NCI-H748 (cell line): Measurements from ENCODE around the gene FUCA2.
"Not testable (repeated sequence)": the region's sequence is repeated elsewhere in the genome, so short reads cannot be mapped to it uniquely, and the experiment has no call there.

ENCODE experiments used
- DNase-seq: peaks from one replicate; lab custom pipeline; 2025; ENCODE audit not compliant: unreplicated experiment; lab: John Stamatoyannopoulos, UW

The FUCA2 gene

DNA sequence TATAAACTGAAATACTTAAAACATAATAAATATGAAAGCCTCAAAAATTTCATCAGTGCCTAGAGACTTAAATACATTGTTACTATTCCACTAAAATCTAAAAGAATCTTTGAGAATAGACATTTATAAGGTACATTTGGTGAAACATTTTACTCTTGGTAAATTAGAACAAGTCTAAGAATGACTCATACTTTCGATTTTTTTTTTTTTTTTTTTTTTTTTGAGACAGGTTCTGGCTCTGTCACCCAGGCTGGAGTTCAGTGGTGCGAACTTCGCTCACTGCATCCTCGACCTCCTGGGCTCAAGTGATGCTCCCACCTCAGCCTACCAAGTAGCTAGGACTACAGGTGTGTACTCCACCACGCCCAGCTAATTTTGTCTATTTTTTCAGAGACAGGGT lies 6.4 kb downstream of the FUCA2 start:
- DNase-seq = no peak

DNA sequence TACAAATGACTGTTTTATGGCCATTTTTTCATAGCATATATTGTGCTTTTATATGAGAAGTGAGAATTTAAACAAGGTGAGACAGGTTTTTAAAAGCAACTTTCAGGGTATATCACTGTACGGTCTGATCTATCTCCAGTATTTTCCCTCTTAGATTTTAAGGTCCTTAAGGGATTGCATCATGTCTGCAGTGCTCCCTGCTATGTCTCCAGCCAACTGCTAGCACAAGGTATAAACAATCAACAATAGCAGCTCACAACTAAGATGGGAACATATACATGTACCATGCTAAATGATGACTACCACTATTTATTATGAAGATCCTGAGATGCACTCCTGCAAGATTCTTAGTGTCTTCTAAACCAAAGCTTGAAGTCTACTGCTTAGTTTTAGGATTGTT lies 7.2 kb downstream of the FUCA2 start:
- DNase-seq = no peak

DNA sequence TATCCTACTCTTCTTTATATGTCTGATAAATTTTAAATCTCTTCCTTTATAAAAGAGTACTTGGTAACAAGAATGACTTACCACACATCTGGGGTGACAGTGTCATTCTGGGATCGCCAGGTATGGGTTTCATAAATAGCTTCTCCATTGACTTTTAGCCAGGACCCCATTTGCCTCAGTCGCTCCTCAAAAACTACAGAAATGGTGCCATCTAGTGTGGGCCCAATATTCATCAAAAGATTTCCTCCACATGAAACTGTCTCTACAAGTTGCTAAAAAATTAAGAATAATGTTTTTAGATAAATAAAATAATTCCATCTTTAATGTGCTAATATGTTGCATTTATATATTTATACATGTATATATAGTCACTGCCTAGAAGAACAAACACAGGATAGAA lies 9.7 kb downstream of the FUCA2 start:
- DNase-seq = no peak

DNA sequence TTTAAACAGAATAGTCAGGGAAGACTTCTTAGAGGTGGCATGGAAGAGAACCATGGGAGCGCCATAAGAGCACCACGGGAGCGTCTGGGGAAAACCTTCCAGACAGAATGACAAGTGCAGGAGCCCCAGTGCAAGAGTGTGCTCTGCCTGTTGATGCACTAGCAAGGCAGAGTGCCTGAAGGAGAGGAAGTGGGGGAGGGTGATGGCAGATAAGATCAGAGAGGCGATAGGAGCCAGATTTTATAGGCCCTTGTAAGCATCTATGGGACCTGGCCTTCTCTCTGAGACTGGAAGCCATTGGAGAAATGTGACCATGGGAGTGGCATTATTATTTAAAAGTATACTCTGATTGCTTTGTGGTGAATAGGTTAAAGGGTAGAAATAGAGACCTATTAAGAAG lies 13.1 kb downstream of the FUCA2 start:
- DNase-seq = no peak

DNA sequence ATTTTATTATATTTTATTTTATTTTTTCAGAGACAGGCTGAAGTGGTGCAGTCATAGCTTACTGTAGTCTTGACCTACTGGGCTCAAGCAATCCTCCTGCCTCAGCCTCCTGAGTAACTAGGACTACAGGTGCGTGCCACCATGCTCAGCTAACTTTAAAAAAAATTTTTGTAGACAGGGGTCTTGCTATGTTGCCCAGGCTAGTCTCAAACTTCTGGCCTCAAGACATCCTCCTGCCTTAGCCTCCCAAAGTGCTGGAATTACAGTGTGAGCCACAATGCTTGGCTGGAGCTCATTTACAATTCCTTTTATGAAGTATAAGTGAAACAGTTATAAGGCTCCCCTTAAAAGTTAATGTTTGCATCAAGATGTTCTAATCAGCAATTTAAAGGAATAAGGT lies 14.5 kb downstream of the FUCA2 start:
- DNase-seq = no peak

DNA sequence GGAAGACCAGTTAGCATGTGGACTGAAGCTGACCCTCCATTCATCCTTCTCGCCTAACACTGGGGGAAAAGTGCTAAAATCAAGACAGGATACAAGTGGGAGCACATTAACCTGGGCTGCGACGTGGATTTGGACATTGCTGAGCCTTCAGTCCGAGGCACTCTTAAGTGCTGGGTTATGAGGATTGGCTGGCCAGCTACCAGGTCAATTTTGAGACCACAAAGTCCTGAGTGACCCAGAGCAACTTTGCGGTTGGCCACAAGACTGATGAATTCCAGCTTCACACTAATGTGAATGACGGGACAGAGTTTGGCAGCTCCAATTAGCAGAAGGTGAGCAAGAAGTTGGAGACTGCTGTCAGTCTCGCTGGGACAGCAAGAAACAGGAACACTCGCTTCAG lies 20.7 kb downstream of the FUCA2 start:
- no peak for DNase-seq

DNA sequence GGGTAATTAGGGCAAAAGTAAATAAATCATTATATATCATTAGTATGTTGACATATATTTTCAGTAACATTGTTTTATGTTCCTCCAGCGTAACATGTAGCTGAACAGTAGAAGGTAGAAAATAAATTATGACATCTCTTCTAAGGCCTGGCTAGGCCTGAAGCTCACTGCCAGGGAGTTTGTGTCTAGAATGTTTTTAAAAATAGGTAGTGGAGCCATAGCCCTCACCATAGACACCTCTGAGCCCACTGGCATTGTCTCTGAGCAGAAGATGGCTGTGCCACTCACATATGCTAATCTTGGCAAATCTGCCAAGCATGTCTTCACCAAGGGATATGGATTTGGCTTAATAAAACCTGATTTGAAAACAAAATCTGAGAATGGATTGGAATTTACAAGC lies 21.3 kb downstream of the FUCA2 start:
- DNase-seq = no peak

DNA sequence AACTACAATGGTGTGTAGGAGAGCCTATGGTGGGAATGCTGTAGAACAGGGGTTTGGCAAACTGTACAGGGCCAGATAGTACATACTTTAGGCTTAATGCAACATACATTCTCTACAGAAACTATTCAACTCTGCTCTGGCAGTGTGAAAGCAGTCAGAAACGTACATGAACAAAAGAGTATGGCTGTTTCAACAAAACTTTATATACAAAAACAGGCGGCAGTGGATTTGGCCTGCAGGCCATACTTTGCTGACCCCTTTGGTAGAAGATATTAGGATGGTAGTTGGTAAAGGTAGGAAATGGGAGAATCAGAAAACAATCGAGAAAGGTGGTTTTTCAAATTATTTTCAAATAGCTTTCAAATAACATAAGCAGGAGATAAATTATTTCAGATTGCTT lies 24.8 kb downstream of the FUCA2 start:
- DNase-seq = no peak

DNA sequence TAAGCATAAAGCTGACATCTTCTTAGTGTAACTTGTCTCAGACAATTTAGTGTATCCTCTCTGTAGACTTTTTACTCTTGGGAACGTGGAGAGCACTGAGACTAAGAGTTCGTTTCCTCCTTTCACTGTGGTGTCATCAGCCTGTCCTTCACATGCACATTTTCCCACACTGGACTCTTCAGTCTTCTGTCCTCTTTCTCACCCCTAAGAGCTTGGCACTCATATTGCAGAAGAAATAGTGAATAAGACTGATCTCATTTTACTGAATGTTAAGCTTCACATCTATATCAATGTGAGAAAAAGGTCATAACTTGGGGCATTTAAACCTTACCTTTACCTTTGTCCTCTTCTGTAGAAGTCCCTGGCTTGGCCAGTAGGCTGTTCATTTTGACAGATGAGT lies 25.6 kb downstream of the FUCA2 start:
- no peak for DNase-seq

DNA sequence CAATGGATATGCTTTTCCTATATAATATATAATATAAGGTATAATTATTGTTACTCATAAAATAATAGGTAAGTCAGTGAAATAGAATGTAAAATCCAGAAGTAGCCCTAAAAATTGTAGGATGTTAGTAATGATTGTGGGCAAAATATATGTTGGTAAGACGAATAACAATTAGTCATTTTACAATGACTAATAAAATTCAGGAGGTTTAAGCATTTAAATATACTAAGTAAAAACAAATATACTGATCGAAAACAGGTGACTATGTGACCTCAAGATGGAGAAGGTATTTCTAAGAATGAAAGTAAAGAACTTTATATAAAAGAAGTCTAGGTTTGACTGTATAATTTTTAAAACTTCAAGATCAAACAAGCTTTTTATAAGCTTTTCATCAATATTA lies 28.9 kb downstream of the FUCA2 start:
- no peak for DNase-seq

DNA sequence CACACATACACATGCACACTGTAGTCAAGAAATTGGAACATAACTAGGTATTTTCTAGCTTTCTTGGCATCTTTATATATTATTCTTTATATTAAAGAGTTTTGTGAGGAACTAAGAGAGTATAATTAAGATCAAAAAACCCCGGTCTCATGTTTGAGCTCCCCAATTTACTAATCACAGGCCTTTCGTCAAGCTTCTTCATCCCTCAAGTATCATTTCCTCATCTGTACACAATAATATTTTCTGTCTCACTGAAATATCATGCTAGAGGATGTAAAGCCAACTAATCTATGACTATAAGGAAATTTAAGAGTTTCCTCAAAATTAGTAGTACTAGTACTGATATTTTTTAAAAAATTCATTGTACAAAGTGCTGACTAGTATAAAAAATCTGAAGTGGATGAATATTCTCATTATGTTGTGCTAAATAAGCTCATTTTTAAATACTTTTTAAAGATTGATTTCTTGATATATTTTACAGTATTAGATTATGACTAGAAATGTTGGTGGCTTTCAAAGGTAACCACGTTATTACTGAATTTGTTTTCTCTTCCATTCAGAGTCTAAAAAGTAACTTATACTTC lies 32.9 kb downstream of the FUCA2 start:
- DNase-seq = no peak

DNA sequence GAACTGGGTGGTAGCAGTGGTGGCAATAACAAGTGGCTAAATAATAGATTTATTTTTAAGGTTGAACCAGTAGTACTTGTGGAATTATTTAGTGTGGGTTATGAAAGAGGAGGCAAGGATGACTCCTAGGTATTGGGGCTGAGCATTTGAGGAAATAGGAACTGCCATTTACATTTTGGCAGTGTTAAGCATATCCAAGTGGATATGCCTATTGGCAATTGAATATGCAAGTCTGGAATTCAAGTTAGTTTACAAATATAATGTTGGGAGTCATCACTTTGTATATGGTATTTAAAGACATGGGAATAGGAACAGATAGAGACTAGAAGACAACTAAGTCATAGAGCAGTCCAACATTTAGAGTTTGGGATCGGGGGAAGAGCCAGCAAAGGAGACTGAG lies 35.0 kb downstream of the FUCA2 start:
- no peak for DNase-seq

DNA sequence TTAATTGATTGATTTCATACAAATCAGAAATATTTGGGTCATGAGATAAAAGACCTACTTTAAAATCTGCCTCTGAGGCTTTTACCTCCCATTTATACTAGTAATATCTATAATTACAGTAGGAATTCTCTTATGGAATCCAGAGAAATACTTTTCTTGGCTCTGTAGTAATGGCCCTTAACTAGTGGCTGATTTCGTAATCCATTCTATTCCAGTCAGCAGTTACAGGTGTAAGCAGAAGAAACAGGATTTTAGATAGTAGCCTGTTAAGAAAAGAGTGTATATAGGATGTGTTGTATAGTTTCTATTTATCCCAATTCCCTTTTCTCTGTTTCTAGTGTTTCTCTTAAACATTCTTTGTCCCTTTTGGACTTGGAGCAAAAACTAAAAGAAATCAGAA lies 39.7 kb downstream of the FUCA2 start:
- no peak for DNase-seq

DNA sequence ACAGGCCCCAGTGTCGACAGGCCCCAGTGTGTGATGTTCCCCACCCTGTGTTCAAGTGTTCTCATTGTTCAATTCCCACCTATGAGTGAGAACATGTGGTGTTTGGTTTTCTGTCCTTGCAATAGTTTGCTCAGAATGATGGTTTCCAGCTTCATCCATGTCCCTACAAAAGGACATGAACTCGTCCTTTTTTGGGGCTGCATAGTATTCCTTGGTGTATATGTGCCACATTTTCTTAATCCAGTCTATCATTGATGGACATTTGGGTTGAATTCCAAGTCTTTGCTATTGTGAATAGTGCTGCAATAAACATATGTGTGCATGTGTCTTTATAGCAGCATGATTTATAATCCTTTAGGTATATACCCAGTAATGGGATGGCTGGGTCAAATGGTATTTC lies 42.7 kb downstream of the FUCA2 start:
- not testable (repeated sequence) for DNase-seq

DNA sequence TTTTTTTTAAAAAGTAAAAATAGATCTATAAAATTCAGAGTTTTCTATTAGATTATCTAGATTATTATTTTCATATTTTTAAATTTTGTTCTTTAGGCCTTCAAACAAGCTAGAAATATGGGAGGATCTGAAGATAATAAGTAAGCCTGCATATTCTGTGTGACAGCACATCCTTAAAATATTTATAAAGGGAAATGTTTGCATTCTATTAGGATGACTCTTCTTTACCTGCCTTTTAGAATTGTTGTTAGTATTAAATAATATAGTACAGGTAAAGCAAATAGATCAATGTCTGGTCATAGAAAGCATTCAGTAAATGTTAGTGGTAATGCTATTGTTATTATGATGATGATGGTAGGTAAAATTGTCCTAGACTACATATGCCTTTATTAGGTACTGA lies 43.5 kb downstream of the FUCA2 start:
- DNase-seq = no peak

DNA sequence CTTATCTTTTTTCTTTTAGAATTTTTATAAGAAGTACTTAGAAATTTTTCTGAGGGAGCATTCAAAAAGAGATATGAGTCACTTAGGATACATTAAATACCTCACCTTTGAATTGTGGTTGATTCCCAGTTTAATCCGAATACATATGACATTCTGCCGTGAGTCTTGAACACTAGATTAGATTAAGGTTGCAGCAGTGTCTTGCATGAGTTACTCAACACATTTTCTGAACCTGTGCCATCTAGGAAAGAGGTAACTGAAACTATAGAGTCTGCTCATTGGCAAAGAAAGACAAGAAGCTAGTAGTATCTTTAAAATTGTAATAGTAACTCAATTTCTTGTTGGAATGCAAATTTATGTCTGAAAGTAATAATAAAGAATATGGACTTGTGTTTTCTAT lies 46.0 kb downstream of the FUCA2 start:
- no peak for DNase-seq

DNA sequence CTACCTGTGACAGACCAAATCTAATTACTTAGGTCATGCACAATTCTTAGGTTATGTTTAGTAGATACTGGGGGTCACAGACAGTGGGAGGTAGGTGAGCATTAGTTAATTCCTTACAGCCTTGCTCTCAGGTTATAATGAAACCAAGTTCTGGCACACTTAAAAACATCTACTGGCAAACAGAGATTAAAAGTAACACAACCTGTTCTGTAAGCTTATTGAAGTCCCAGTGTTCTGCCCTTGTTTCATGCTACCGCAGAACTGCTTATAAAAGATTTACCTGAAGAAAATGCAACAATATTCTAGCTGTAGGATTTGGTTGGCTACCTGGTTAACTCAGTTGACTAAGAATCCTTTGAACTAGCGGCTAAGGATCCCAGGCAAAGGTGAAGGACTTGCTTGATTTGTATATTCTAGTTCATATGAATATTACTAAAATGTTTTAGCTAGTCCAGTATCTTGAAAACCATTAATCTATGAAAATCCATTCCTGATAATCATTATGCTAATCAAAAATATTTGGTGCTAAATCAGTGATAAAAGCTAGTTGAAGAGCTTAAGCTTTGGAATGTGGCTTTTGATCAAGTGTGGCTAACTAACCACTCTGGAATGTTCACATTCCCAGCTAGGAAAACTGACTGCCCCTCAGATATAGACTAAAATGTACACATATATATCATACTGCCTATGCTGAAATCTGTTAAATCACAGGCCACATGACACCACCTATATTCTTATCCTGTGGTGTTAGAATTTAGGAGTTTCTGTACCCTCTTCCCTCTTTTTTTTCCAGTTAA lies 53.8 kb downstream of the FUCA2 start:
- no peak for DNase-seq

DNA sequence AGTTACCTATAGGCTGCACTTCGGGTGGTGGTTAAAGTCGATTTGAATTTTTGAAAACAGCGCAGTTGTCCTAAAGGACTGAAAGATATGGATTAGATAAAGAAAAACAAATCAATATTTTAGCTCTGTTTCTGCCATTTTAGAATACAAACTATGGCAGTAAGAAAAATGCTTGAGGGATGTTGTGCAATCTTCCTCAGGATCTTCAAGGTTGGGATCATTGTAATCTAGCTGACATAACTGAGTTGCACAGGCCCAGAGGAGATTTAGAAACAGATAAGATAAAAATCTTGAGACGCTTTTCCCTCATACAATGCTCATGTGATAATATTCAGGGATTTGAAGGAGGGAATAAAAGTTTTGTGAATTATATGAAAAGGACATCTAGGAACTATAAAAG lies 60.0 kb downstream of the FUCA2 start:
- no peak for DNase-seq

DNA sequence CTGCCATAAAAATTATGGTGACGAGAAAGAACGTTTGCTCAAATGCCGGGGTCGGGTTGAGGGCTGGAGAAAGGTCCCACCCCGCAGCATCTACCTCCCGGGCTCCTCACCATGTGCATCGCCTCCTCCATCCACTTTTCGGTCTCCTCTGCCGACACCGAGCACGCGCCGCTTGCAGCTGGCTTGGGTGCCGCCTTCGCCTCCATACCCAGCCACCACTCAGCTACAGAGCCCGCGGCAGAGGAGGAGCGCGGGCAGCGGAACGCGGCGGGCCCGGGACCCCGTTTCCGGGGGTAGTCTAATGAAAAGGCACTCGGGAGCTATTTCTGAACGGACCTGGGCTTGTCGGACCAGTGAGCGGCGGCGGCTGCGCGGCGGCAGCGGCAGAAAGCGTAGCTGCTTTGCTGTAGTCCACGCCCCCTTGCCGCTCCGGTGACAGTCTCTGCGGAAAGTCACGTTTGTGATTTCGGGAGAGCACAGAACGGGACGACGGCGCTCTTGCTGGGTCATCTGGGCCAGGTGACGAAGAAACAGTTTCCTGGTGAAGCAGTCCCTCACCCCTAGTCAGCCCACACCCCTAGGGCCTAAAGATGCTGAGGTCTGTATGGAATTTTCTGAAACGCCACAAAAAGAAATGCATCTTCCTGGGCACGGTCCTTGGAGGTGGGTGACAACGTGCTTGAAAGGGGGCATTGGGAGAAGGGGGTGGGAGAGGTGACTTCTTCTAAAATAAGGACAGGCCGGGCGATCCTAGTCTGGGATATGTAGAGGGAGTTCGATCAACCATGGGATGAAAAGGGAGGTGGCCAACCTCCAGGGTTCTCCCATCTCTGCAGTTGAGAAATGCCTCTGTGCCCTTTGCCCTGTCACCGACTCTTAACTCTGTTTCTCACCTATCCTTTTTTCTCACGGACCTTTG lies 60.8 kb downstream of the FUCA2 start, which contains the start of the genes ADAT2 and PEX3:
TSS of gene ADAT2 (minus strand) at position 243 of the 919 bp plus-strand sequence. CDS start at position 206, 37 bp downstream.
TSS of gene PEX3 (plus strand) at position 353 of the 919 bp plus-strand sequence. CDS start at position 591, 238 bp downstream.
- peak; percentile 94 for DNase-seq

DNA sequence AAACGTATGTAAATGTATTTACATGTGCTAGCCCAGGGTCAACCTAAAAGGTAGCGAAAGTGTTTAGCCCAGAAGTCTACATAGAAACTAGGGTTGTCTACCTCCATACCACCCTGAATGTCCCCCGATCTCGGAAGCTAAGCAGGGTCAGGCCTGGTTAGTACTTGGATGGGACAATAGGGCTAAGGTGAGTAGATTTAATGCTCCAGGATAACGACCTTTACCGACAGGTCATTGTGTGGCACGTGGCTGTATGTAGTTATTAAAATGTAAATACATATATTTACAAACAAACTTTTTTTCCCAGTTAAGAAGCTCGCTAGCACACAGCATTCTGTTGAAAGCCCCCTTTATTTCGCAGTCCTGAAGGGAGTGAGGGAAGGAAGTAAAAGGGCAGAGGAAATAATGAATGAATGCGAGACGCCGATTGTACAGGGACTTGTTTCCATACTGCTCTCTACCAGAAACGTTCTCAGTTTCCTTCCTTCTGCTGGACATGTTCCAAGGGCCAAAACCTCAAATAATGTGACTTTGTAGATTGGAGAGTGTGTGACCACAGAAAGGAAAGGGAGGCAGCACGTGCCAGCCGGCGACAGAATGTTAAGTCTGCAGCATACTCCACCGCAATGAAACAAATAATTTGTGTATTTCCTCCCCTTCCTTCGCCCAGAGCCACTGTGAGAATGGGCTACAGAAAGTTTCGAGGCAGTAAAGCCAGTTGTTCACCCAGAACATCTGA lies 61.6 kb downstream of the FUCA2 start:
- peak; percentile 50 for DNase-seq
